HG02973 (cell line): ENCODE measurements around the gene NTSR1.
A peak's percentile ranks its signal among the peaks of the same experiment; 100 is the strongest.

Experiments used
- ATAC-seq: cut with Tn5 transposase; IDR thresholded peaks from one replicate; pipeline ENCODE4 v1.9.1; 2021; ENCODE audit warnings: moderate library complexity; ENCODE audit not compliant: unreplicated experiment

Gene NTSR1

DNA sequence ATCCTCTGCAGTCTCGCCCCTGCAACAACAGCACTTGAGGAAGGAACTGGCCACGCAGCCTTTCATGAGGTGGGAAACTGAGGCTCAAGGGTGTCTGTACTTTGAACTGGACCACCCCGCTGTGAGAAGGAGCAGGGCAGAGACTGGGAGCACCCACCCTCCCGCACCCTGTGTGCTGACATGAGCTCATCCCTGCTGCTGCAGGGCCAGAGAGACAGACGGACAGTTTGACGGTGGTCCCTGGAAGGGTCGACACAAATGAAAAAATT is 70.7 kb downstream of the NTSR1 start:
- no peak for ATAC-seq

- no peak for ATAC-seq
Observed at GRCh38 chr20:62780204-62780603, 71.6 kb downstream of the NTSR1 start.

- no peak for ATAC-seq
Observed at GRCh38 chr20:62780696-62781095, 72.1 kb downstream of the NTSR1 start.

- no peak for ATAC-seq
Observed at GRCh38 chr20:62782149-62782892, 73.7 kb downstream of the NTSR1 start.

GRCh38 chr20:62782893-62783278 is 74.2 kb downstream of the NTSR1 start:
- no peak for ATAC-seq

DNA sequence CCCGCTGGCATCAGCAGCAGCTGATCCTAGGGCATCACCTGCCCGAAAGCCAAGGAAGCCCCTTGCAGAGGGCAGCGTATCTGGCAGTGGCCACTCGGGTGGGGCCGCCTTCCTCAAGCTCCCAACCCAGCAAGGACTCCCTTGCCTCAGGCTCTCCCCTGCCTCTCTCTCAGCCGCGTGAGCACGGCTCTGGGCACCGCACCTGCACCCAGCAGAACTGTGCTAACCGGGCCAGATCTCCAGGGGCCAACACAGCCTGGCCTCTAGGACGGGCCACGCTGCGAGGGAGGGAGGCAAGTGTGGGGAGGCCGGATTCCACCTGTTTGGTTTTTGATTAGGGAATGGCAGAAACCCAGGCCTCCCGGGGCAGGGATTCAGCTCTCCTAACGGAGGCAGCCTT is 75.9 kb downstream of the NTSR1 start:
- ATAC-seq: no peak

GRCh38 chr20:62785393-62785792 is 76.8 kb downstream of the NTSR1 start:
- no peak for ATAC-seq

DNA sequence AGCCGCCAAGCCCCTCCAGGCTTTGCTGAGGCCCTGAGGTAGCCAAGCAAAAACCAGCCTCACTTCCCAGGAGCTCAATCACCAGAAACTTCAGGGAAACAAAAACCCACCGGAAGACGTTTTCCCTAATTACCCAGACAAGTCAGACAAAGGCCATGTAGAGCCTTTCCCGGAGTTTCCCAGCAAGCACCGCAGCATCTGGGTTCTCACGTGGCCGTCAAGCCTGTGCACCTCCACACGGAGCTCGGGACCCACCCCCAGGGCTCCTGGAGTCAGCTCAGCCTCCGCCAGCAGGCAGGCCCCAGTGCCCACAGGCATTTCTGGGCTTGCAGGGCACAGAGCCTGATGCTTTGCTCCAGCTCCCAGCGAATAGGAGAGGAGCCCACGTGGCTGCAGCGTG is 77.5 kb downstream of the NTSR1 start:
- no peak for ATAC-seq

- ATAC-seq: no peak
Observed at GRCh38 chr20:62787321-62787720, 78.7 kb downstream of the NTSR1 start.

GRCh38 chr20:62787866-62788265 is 79.2 kb downstream of the NTSR1 start:
- ATAC-seq: no peak

DNA sequence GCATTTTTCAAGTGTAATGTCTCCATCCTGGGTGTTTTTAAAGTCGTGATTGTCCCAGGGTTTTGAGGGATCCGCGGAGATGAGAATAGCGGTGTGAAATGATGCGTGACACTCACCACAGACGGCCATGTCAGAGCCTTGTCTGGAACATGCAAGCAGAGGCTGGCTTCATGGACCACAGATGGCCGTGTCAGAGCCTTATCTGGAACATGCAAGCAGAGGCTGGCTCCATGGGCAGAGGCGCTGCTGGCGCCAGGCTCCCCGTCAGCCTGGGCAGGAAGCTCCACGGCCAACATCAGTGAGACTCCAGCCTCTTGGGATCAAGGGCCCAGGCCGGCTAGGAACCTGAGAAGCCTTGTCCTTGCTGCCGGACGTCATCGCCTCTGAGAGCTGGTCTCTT is 80.0 kb downstream of the NTSR1 start:
- no peak for ATAC-seq

- ATAC-seq: no peak
Observed at GRCh38 chr20:62790075-62790474, 81.4 kb downstream of the NTSR1 start.

DNA sequence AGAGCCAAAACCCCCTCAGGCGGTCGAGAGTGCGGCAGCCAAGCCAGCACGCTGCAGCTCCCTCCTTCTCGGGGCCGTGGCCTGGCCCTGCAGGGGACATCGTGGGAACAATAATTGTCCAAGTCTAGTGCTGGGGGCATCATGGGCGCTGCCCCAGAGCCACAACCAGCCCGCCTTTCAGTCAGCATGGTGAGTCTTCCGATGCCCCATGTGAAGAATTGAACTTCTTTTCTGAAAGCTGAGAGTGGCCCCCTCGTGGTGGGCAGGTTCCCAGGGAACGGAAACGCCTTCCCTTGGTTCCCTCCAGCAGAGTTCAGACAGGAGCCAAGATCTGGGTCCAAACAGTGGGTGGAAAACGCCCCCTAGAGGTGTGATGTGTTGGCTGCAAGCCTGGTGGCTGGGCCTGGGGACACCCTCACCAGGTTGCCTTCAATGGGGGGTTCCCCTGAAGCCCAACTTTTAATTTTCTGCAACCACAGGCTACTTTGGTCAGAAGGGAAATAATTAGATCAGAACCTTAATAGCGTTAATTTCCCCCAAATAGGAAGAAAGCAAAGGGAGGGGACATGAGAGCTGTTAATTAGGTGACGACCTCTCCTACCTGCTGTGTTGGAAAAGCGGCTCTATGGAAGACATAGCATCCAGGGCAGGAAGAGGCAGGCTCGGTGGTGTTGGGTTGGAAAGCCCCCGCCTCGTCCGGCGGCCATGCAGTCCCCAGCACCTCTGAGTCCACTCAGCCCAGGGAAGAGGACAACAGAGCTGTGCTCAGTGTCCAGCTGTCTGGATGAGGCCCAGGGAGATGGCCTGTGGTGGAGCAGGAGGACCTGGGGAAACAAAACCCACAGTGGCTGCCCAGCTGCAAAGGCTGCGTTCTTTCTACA is 82.9 kb downstream of the NTSR1 start:
- no peak for ATAC-seq

GRCh38 chr20:62792182-62792939 is 83.7 kb downstream of the NTSR1 start:
- no peak for ATAC-seq

DNA sequence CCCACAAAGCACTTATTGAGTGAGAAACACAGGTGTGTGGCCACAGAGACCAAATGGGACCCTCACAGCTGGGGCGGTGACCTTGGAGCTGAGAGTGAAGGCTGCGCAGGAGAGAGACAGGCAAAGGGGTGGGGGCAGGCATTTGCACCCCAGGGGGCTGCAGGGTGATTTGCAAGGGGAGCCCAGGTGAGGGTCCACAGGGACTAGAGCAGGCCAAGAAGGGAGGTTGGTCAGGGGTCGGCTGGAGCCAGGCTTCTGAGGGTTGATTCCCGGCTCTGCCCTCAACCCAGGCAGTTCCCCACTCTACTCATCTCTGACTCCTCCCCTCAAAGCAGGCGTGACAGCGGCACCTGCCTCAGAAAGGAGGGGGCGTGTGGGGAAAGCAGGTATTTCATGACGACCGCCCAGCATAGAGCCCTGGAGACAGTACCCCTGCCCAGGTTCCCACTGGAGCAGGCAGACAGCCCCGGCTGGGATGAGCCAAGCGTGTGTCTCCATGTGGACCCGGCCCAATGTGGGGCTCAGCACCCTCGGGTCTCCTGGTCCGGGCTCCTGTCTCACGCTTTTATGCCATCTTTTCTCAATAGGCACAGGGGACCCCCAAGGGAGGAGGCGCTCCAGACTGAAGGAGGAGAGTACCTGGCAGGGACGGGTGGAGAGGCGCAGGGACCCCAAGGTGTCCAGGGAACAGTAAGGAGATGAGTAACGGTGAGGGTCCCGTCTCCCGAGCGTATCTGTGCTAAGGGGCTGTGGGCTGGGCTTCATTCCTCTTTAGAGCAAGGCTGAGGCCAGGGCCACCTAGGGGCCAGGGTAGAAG is 84.5 kb downstream of the NTSR1 start:
- no peak for ATAC-seq

DNA sequence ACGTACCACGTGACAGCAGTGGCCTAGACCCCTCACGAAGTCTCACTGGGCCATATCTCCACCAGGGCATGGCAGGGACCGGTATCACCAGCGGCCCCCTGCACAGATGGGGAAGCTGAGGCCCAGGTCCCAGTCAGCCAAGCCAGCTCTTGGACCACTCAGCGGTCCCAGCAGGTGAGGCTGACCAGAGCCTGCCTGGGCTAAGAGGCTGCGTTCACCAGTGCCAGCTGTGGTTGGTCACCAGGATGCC is 85.0 kb downstream of the NTSR1 start:
- ATAC-seq: no peak

GRCh38 chr20:62794007-62794724 is 85.5 kb downstream of the NTSR1 start:
- ATAC-seq: peak; percentile 58

- no peak for ATAC-seq
Observed at GRCh38 chr20:62795023-62795761, 86.6 kb downstream of the NTSR1 start.

- ATAC-seq: no peak
Observed at GRCh38 chr20:62796699-62797491, 88.3 kb downstream of the NTSR1 start.
